HG02763 (cell line): ENCODE results near the gene PRKAG2.
"Not testable (repeated sequence)": the region's sequence is repeated elsewhere in the genome, so short reads cannot be mapped to it uniquely, and the experiment has no call there.

Experiments used
- ATAC-seq: cut with Tn5 transposase; IDR thresholded peaks from one replicate; pipeline ENCODE4 v1.9.1; 2021; ENCODE audit warnings: mild to moderate bottlenecking, moderate library complexity; ENCODE audit not compliant: unreplicated experiment

The PRKAG2 gene

DNA sequence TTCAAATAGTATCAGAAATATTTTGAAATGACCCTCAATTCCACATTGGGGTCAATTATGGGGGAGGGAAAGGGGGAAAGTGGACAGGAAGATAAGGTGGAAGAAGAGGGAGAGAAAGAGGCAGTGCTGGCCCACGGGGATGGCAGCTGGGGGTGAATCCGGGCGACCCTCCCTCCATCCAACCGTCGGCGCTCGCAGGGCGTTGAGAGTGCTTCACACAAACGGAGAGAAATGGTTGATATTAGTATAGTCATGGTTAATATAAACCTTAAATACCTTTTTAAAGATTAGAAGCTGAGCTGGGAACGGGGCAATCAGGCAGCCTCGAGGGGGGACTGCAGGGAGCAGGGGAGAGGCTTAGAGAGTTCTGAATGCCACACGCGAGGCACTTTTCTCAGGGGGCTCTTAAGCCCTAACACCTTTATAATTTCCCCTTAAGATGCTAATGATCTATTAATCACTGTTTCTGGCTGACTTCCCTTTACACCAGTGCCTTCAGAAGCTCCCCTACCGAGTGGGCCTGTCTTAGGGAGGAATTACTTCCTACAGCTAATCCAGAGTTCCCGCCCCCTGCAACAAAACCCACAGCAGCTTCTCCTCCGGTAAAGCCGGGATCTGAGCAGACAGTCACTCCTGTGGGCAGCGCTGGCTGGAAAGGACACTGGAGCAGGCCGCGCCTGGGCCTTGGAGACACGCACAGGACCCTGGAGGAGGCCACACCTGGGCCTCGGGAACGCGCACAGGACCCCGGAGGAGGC lies 39.5 kb downstream of the PRKAG2 start:
- no peak for ATAC-seq

DNA sequence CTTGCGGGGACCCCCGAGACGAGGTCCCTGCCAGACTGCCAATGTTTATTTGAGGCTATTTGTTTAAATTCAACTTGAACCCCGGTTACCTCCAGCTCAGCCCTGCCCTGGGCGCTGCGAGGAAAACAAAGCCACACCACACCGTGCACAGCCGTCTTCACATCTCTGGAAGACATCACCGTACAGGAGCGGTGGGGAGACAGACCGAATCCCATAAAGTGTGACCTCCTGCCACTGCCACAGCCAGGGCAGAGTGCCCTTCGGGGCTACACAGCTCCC lies 40.0 kb downstream of the PRKAG2 start:
- no peak for ATAC-seq

DNA sequence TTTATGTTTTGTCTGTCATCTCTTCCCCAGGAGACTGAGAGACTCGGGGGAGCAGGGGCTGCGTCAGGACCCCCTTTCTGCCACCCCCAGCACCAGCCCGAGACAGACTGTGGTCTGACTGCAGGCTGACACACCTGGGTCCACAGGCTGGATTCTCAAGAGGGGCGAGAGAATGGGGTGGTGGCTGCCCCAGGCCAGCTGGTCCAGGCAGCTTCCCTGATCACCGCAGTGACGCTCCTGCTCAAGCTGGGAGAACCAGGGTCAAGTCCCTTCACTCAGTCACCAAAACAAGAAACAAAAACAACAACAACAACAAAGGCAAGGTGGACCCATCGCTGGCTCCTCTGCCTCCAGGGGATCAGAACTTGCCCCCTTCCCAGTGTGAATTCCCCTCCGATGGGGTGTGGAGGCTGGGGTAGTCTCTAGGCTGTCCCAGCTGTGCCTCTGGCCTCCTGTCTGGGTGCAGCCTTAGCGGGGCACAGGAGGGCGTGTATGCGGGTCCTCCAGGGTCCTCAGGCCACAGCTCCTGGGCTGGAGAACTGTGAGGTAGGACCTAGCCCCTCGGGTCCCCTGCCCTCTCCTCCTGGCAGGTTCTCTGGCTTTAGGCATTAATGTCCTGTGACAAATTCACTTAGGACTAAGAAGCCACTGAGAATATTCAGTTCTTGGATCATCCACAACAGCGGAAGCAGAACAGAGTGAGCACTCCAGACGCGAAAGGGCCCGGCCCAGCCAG lies 40.6 kb downstream of the PRKAG2 start:
- ATAC-seq, result no peak

DNA sequence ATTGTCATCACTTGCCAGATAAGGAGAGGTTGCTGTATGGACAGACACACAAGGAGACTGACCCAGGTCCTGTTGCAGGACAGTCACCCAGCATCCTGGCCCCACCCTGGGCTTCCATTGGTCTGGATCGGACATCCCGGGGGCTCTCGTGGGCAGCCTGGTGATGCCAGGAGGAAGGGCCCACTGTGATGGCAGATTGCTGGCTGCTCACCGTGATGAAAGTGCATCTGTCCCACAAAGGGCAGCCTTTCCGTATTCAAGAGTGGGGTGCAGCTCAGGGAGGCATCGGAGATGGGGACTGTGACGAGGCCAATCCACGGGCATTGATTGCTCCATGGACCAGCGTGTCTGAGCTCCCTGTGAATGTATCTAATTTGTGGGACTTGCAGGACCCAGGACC lies 41.3 kb downstream of the PRKAG2 start:
- ATAC-seq, result no peak

DNA sequence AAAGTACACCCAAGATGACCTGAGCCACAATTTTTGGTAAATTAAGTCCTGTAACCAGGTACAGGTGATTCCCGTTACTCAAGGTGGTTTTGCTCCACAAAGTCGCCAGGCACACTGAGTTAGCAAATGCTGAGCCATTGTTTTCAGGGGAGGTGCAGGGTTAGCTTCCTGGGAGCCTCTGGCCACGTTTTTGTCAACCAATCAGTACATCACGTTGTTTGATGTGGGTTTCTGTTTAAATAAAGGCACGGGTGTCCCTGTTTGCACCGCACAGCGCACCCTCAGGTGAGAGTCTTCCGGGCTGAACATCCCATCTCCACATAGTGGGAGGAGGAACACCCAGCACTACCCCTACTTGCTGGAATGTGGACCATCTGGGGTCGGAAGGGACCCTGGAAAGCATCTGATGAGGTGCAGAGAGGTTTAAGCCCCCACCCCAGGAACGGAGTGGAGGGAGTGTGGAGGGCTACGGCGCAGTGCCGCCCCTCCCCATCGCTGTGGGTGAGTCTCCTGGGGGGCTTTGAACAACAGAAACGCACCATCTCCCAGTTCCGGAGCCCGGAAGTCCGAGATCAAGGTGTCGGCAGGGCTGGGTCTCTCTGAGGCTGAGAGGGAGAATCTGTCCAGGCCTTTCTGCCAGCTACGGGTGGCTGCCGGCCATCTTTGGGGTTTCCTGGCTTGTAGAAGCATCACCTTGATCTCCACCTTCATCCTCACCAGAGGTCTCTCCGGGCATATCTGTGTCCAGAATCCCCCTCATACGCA lies 42.5 kb downstream of the PRKAG2 start:
- no peak for ATAC-seq

DNA sequence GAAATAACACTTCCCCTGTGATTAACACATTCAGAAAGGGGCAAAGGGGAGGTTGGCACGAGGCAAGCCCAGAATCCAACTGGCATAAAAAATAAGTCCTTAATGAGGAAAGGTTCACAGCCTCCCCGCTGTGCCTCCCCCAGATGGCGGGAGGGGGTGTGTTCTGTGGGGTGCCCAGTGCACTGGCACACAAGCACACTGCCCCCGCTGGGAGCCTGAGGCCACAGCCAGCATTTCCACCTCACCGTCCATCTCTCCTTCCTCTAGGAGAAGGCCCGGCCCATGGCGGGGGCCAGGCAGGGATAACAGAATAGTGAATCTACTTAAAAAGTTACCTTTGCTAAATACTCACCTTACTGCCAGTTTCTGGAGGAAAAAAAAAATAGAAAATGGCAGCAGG lies 43.2 kb downstream of the PRKAG2 start:
- no peak for ATAC-seq

DNA sequence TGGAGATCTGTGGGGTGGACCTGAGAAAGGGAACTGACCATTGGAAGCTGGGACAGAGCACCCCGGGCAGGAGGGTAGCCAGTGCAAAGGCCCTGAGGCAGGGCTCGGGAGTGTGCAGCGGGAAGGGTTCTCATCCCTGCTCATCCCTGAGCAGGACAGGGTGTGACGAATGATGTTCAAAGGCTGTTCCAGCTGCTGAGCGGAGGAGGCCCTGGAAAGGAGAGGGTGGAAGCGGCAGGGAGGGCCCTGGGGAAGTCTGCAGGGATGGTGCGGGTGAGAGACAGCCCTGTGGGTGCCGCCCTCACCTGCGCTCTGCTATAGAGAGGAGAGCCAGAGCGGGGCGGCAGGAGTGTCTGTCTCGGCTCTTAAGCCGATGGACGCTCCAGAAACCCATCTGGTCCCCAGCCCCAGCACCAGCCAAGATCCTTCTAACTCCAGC lies 43.7 kb downstream of the PRKAG2 start:
- no peak for ATAC-seq

DNA sequence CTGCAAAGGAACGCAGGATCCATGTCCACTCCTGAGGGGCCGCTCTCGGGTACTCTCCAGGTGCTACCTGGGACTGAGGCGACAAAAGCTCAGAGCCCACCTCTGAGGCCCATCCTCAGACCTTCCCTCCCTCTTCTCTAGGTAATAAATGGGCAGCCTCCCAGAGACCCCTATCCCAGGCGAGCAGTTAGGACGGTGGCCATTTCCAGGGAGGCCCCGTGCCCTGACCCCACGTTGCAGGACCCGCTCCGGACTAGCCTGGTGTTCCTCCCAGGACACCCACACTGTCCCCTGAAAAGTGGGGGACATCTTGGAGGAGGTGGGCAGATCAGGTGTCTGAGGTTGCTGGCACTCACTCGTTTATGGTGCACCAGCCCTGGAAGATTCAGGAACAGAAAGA lies 44.3 kb downstream of the PRKAG2 start:
- no peak for ATAC-seq

DNA sequence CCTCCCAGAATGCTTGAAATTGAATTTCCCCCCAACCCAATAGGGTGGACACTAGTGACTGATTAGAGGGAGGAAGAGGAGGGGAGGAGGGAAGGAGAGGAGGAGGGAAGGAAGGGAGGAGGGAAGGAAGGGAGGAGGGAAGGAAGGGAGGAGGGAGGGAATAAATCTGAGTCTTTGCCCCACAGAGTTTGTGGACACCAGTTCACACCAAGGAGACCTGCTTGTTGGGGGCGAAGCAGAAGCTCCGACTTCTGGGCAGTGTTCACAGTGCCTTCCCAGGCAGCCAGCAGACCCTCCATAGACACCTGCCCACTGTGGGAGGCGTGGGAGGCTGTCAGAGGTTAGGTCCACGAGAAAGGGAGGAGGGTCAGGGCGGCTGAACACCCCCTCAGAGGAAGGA lies 44.8 kb downstream of the PRKAG2 start:
- ATAC-seq, result no peak

DNA sequence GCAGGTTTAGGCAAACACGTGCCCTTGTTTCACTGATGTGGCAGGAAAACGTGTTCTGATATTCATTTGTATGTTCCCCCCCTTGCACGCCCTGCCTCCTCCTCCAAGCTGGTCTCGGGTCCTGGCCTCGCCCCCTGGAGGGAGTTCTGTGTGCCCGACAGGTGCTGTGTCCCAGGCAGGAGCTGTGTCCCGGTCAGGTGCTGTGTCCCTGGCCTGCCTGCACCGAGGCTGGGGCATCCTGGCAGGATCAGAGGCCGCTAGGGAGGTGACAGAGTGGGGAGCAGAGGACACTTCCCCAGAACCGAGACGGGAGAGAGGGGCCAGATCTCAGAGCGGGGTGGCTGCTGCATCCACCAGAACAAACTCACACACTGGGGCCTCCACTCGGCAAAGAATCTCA lies 45.3 kb downstream of the PRKAG2 start:
- ATAC-seq, result no peak

DNA sequence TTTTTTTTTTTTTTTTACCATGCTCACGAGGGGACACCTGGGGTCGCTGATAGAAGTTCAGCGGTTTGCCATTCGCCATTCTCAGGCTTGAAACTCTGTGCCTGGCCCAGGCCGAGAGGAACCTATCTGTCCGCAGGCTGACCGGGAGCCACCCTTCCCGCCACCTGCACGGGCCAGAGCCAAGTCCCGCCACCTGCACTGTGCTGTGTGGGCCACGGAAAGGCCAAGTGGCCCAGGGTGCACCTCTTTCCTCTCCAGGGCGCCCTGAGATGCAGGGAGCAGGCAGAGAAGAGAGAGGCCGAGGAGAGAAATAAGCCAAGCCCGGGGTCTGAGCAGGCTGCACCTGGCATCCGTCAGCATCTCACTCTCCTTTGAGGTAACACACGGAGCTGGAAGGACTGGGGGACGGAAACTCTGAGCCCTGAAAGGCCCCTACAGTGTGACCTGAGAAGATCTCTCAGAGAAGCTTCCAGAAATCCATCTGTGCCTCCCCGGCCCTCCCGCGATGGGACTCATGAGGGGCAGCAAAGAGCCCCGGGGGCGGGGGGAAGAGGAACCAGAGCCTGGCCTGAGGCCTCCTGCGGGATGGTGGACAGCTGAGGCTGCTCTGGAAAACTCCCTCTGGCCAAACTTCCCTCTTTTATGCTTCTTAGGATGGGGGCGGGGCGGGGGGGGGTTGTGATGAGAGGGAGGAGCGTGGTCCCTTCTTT lies 46.6 kb downstream of the PRKAG2 start:
- ATAC-seq, result no peak

DNA sequence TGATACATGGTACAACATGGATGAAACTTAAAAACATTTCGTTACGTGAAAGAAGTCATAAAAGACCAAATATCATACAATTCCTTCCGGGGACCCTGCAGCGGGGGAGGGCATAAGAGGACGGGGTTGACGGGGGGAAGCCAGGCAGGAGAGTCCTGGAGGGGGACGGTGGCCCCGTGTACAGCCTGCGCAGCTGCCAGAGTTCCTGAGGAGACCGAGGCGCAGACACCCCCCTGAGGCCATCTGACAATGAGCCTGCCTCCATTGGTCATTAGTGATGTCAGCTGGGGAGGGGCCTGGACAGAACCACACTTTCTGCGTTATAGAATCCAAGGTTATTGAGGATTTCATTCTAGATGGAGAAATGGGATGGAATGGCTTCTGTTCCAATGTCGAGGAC lies 47.2 kb downstream of the PRKAG2 start:
- no peak for ATAC-seq

DNA sequence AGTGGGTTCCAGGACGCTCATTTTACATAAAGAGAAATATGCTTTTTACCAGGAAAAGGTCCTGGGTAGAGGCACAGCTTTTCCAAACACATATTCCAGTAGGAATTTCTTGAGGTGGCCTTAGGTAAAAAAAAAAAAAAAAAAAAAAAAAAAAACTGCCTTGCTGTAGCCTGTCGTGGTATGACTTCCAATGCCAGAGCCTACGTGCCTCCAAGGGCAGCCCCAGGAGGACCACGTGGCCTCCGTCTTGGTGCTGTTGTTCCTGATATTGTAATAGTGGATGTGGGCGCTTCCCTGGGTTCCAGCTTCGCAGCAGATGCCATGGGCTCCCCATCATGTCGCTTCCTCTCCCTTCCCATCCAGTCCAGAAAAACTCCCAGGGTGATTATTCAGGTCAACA lies 49.3 kb downstream of the PRKAG2 start:
- no peak for ATAC-seq

DNA sequence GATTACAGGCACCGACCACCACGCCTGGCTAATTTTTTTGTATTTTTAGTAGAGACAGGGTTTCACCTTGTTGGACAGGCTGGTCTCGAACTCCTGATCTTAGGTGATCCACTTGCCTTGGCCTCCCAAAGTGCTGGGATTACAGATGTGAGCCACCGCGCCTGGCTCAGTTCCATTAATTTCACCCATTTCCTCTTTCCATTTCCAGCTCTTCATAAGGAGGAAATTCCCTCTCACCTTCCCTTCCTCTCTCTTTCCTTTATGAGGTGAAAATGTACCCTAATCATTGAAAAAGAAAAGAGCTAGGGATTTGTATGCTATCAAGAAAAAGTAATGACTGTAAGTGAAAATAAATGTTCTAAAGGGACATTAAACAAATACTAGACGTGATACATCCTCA lies 50.6 kb downstream of the PRKAG2 start:
- not testable (repeated sequence) for ATAC-seq

DNA sequence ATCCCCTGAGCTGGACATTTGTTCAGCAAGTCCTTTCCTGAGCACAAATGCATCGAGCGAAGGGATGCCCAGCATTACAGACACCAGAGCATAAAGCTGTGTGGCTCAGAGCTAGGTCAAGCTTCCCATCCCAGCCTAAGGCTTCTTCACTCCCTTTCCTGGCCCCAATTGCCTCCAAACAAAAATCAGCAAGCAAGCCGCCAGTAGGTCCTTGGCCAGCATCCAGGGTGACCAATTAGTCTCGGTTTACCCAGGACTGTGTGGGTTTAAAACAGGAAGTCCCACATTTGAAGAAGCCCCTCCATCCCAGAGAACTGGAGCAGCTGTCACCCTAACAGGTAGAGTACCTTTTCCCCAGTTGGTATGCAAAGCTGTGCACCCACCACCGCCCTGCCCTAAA lies 51.2 kb downstream of the PRKAG2 start:
- no peak for ATAC-seq

DNA sequence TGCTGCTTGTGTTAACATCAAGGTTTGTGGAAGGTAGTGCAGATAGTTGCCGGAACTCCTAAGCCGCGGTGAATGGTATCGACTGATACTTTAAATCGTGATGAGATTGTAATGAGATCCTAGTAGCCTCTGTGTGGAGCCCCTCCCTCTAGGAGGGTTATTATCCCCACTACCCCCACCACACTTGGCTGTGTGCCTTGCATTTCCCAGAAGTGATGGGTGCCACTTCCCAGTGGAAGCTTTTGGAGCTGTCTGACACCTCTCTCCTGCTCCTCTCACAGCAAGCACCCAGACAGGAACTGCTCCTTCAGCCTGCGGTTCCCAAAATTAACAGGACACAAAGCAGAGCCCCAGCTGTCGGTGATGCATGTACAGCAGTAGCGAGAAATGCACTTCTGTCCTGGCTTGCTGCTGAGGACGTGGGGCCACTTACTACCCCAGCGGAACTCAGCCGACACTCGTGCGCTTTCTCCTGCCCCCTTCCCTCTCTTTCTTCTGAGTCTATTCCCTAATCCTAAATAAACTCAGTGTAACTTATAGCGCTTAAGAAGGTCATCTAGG lies 52.5 kb downstream of the PRKAG2 start:
- ATAC-seq, result no peak

DNA sequence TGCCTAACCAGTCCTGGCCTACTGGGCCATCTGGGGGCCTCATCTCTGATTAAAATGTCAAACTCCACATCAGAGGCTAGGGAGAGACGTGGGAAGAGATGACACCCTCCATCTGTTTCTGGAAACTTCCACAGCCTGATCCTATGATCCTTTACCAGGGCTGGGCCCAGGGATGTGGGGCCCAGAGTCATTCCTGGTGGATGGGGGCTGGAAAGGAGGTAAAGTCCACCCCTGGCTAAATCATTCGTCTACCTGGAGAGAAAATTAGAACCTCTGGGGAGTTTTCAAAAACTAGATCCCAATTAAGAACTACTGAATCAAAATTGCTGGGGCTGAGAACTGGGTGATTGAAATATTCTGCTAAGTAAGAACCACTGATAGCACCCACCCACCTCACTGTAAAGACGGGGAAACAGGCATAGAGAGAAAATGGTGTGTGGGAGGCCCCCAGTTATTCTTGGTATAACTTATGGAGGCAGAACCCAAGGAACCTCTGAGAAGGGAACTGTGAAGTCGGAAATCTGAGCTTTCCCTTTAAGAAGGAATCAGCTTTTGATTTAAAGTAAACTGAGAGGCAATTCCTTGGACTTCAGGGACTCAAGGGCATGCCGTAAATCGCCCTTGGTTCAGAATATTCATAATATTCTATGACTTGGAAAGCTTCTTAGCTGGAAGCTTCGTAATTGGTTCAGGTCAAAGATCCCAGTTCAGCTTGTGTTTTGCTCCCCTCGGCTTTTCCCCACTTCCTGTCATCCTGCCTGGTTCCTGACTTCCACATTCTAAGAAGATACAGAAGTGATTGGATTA lies 53.1 kb downstream of the PRKAG2 start:
- no peak for ATAC-seq

DNA sequence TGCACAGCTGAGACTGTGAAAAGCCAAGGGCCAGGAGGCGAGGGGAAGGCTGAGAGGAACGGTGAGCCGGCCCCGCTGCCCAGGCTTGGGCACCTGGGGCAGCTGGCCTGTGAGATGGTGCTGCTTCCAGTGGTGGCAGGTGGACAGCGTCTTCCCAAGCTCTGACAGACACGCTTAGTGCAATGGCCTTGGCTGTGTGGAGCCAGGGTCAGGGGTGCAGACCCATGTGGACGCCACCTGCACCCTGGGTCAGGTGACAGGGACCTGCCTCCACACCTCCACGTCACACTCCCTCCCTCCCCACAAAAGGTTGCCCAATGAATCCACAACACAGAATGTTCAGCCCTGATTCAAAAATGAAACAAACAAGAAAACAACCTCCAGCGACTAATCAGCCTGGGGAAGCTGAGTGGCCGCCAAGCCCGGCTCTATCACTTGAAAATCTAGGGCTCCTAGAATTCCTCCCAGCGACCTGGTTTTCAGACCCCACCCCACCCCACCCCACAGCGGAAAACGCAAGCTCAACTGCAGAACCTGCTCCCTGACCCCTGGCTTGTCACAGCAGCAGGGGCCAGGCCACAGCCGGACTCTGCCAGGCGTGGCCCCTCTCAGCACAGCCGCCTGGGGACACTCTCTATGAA lies 54.3 kb downstream of the PRKAG2 start:
- ATAC-seq, result no peak

DNA sequence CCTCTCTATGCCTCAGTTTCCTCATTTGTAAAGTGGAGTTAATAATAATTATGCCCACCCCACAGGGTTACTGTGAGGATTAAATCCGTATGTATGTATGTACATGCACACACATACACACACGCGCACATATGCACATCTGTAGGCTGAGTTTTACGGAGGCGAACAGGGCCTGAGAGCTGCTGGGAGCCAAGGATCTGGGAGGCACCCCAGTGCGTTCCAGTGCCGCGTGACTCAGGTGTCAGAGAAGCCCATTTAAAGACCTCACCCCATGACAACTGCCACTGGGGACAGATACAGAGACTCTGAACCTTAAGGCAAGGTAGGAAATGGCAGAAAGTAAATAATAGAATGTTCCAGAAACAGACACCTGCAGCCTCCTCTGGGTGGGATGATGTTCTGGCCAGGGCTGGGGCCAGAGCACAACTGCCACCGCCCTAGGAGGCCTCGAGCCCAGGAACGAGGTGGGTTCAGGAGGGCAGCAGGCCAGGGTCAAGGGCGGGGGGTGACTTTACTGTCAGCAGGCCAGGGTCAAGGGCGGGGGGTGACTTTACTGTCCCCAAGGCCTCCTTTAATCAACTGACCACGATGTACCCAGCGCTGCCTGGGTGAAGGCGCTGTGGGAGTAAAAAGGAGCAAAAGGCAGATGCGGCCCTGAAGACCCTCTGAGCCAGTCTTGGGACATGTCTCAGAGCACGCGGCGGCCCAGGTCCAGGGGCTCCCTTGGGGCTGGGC lies 54.9 kb downstream of the PRKAG2 start:
- no peak for ATAC-seq
